ENCODE data around the gene CEP43. TPM values are rescaled to one million over a fixed set of nuclear protein-coding genes. Genes with fewer than 3 reads are reported as not detected.

The CEP43 gene
- total and polyA plus RNA-seq, 10 of the 15 experiments (the other 5 are each of a cell fraction or from before 2014, with no cell fraction given): 7.7 to 49.9 (median 24.6) TPM

DNA sequence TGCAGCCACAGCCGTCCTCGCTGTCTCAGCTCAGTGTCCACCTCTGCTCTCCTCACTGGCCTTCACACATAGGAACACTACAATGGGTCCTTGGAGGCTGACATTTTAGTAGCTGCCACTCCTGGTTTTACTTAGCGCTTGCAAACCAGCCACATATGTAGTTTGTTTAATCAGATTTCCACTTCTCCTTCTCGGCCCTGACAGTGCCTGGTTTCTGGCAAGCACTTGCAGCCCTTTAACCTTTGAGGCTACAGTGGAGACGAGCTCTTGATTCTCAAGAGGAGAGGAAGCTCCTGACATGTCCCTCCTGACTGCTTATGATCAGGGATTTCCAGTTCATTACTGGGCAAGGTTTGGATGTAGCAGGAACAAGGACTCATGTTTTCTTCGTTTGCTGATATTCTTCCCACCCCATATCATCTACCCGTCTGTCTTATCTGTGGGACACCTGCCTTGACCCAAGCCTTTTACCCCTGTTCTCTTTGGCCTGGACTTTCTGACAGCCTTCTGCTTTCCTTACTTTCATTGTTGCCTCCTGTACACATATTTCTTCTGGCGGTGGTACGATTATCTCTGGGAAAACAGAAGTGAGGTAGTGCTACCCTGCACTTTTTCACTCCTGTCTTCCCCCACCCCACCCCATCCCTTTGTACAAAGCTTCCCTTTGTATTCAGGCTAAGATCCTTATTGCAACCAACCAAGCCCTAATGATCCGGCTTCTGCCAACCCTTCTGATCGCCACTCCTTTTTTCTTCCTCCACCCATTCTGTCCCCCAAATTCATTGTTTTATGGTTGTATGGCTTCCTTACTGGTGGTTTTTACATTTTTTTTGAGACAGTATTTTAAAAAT, 31.2 kb downstream of the CEP43 start:
- ChIA-PET SMC1A (ENCODE audit: uncharacterized antibody, unreplicated experiment) (interaction anchor here (1.2 to 1.3 kb wide), 2 partner anchors 8 to 100 kb away, joined by 3 read pairs; no protein-coding TSS in a partner anchor), POLR2A (interaction anchor here (0.6 kb wide), 1 partner anchor 8 kb away, joined by 3 read pairs; no protein-coding TSS in a partner anchor), CTCF (no interaction called here), RAD21 (ENCODE audit: unreplicated experiment) (interaction anchor here (1.6 kb wide), 1 partner anchor 11 kb away, joined by 4 read pairs; no protein-coding TSS in a partner anchor)
- no peak for DNase-seq (ENCODE audit: low read depth, low spot score)
- in situ Hi-C loops (cut with MboI): no loop called here
- Histone ChIP-seq H3K9ac (ENCODE audit: control insufficient read depth, insufficient read depth, low read length) (no peak overlapping the region), H3K9me3 (replicated peaks; ENCODE audit: control insufficient read depth, insufficient read depth, low read length) (no peaks in the 10 kb centered on the region), H3K4me3 (no peak overlapping the region), H4K20me1 (ENCODE audit: control insufficient read depth, insufficient read depth) (no peaks in the 10 kb centered on the region), H3K27me3 (replicated peaks in 1 of 2; ENCODE audit: control insufficient read depth in 2 of 2, insufficient read depth in 2 of 2, low read length in 1 of 2) (no peaks in the 10 kb centered on the region), H3K4me2 (ENCODE audit: control insufficient read depth, insufficient read depth) (no peak overlapping the region), H3K27ac (ENCODE audit: control insufficient read depth, insufficient read depth) (no peak overlapping the region), H3K4me1 (ENCODE audit: control insufficient read depth, insufficient read depth, low read length) (no peaks in the 10 kb centered on the region), H3K36me3 (ENCODE audit: control insufficient read depth in 2 of 2, insufficient read depth in 2 of 2, low read length in 1 of 2) (peaks cover 13 to 42% of the 10 kb centered on the region in 2 experiments), H3K79me2 (ENCODE audit: control insufficient read depth, insufficient read depth, low read length) (no peaks in the 10 kb centered on the region), H2AFZ (ENCODE audit: control insufficient read depth, low read depth, low read length) (no peak overlapping the region)
- intact Hi-C loops (cut with micrococcal nuclease; ENCODE audit: unreplicated experiment): no loop called here
- ATAC-seq: no peak
- WGBS (ENCODE audit: insufficient coverage, insufficient replicate concordance, low lambda C conversion rate, missing lambda C conversion rate): 89% methylated on average over 11 of the region's 11 CpGs
- no TSS peak for BruUV-seq (replicated peaks)
- FAIRE-seq: no peak
- no peak for TF ChIP-seq CHD2 (IDR thresholded peaks at IDR 0.05; ENCODE audit: borderline replicate concordance, low read depth, low read length)
- no peak for TF ChIP-seq SUZ12 (IDR thresholded peaks at IDR 0.05; ENCODE audit: unreplicated experiment)
- TF ChIP-seq PKNOX1 (IDR thresholded peaks at IDR 0.05): no peak
- no peak for TF ChIP-seq BRCA1 (IDR thresholded peaks at IDR 0.05; ENCODE audit: low read depth, low read length)
